Type B pancreatic cell (in vitro differentiated cells): ENCODE results near the gene HCFC2. TPM values are rescaled to one million over a fixed set of nuclear protein-coding genes. Genes with fewer than 3 reads are reported as not detected.

ENCODE experiments used
- DNase-seq: peaks from one replicate; pipeline ENCODE4 v3.0.0; 2021; ENCODE audit warnings: mixed read lengths; ENCODE audit not compliant: unreplicated experiment; ENCODE audit errors: extremely low spot score
- H3K27ac Mint-ChIP-seq: 2 replicates; pipeline ENCODE4 v1.8.0; 2021; ENCODE audit warnings: mild to moderate bottlenecking, mixed read lengths
- H3K27me3 Mint-ChIP-seq: 2 replicates; pipeline ENCODE4 v1.8.0; 2021; ENCODE audit warnings: mixed read lengths
- H3K36me3 Mint-ChIP-seq: 2 replicates; pipeline ENCODE4 v1.8.0; 2021; ENCODE audit warnings: mixed read lengths
- H3K4me1 Mint-ChIP-seq: one replicate; pipeline ENCODE4 v1.8.0; 2021; ENCODE audit warnings: mixed read lengths; ENCODE audit not compliant: unreplicated experiment
- H3K4me3 Mint-ChIP-seq: 2 replicates; pipeline ENCODE4 v1.8.0; 2021; ENCODE audit warnings: mild to moderate bottlenecking, mixed read lengths
- H3K9me3 Mint-ChIP-seq: 2 replicates; pipeline ENCODE4 v1.8.0; 2021; ENCODE audit warnings: mixed read lengths
- total RNA-seq: library from RNA; stranded (reverse); gene quantifications from 2 replicates; pipeline ENCODE4 v1.2.1, GENCODE V29; 2021; ENCODE audit warnings: low replicate concordance
- TF ChIP-seq, protein P1 (sequence below): fragments of 200-600 bp; sonication (generic); conservative IDR thresholded peaks from 2 replicates; pipeline ENCODE4 v1.5.0; 2021; ENCODE audit warnings: antibody characterized with exemption, mild to moderate bottlenecking

Gene HCFC2
- total RNA-seq, 1 donor from 2014 or later, result 11.2 TPM

DNA sequence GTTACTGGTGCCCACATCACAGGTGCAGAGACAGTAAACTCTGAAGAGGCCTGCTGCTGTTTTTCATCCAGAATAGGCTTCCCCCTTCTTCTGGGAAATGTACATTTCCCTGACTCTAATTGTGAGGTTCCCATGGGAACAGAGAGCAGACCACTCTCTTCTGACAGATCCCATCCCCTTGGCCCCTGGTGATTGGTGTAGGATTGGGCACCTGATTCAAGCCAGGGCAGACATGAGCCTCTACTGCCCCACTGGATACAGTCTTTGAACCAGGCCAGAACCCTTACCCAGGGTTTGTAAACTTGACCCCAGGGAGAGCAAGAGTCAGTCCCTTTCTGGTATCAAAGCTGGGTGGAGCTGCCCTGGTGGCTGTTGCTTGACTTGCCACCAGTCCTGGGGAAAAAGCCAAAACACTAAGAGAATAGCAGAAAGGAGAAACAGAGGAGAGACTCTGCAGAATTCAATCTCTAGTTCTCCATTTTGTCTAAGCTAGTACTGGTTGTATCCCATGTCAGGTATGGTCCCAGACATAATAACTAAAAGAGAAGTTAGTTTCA lies 88.4 kb downstream of the HCFC2 start:
- H3K36me3 Mint-ChIP-seq, result no peaks in the 10 kb centered on the region
- H3K4me3 Mint-ChIP-seq, result no peak overlapping the region

DNA sequence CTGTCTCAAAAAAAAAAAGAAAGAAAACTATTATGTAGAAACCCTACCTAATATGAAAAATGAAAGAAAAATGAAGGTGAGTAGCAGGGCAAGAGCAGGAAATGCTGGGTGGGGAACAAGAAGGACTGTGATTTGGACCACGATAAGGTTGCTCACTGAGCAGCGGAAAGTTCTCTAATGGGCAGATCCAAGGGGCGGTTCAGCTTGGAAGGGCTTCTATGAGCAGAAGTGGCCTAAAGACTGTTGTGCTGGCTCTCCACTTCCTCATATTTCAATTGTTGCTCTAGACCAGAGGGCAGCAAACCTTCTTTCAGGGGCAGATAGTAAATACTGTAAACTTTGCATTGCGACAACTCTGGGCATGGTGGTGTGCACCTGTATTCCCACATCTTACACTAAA lies 90.0 kb downstream of the HCFC2 start:
- Mint-ChIP-seq H3K27me3 (no peaks in the 10 kb centered on the region), H3K36me3 (no peaks in the 10 kb centered on the region), H3K27ac (peak overlapping the region; percentile 55), H3K9me3 (no peaks in the 10 kb centered on the region), H3K4me1 (peaks cover 8% of the 10 kb centered on the region), H3K4me3 (no peak overlapping the region)
- TF ChIP-seq, protein P1, sequence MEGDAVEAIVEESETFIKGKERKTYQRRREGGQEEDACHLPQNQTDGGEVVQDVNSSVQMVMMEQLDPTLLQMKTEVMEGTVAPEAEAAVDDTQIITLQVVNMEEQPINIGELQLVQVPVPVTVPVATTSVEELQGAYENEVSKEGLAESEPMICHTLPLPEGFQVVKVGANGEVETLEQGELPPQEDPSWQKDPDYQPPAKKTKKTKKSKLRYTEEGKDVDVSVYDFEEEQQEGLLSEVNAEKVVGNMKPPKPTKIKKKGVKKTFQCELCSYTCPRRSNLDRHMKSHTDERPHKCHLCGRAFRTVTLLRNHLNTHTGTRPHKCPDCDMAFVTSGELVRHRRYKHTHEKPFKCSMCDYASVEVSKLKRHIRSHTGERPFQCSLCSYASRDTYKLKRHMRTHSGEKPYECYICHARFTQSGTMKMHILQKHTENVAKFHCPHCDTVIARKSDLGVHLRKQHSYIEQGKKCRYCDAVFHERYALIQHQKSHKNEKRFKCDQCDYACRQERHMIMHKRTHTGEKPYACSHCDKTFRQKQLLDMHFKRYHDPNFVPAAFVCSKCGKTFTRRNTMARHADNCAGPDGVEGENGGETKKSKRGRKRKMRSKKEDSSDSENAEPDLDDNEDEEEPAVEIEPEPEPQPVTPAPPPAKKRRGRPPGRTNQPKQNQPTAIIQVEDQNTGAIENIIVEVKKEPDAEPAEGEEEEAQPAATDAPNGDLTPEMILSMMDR, result no peak
- no peak for DNase-seq

More for the DNA sequence above, 88.4 kb downstream of the HCFC2 start:
- no peak for DNase-seq
- TF ChIP-seq, protein P1, result no peak
- H3K9me3 Mint-ChIP-seq, result no peaks in the 10 kb centered on the region
- H3K27me3 Mint-ChIP-seq, result no peaks in the 10 kb centered on the region
- H3K4me1 Mint-ChIP-seq, result peaks cover 8% of the 10 kb centered on the region
- H3K27ac Mint-ChIP-seq, result no peak overlapping the region

DNA sequence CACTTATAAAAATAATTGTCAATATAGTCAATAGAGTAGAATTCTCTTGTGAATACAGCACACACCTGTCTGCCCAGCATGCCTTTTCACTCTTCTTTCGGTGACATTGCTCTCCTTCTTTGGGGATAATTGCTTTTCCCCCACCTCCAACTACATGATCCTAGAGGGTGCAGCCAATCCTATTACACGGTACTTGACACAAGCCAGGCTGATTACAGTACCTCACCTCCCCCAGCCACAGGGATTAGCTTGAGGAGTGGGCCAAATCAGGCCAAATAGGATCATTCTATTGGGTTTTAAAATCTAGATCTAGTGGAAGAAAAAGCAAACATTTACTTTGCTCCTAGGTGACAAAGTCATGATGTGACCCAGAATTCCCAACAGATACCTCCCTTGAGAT lies 90.5 kb downstream of the HCFC2 start:
- DNase-seq, result no peak
- H3K27ac Mint-ChIP-seq, result peak overlapping the region; percentile 55
- no peaks in the 10 kb centered on the region for H3K9me3 Mint-ChIP-seq
- TF ChIP-seq, protein P1, result no peak
- no peaks in the 10 kb centered on the region for H3K36me3 Mint-ChIP-seq
- H3K4me1 Mint-ChIP-seq, result peaks cover 8% of the 10 kb centered on the region
- H3K27me3 Mint-ChIP-seq, result no peaks in the 10 kb centered on the region
- no peak overlapping the region for H3K4me3 Mint-ChIP-seq

Other genes starting within 250 kb of the HCFC2 start
- gene NT5DC3, start 223.3 kb upstream of the HCFC2 start, total RNA-seq, result 10.9 and 16.3 TPM in 2 replicates
- gene HSP90B1, start 134.1 kb upstream of the HCFC2 start, total RNA-seq, result 832 and 967 TPM in 2 replicates
- 40.1 and 43.6 TPM in 2 replicates for gene TDG, start 98.7 kb upstream of the HCFC2 start, total RNA-seq
- 0.59 and 19.8 TPM in 2 replicates for gene GLT8D2, start 14.3 kb upstream of the HCFC2 start, total RNA-seq
- 23.0 and 36.4 TPM in 2 replicates for gene NFYB, start 73.7 kb downstream of the HCFC2 start, total RNA-seq
- gene TXNRD1, start 151.2 kb downstream of the HCFC2 start, total RNA-seq, result 94.7 and 157 TPM in 2 replicates
- gene EID3, start 239.2 kb downstream of the HCFC2 start, total RNA-seq, result 2.9 and 7.3 TPM in 2 replicates